Fibroblast of lung (primary cell): ENCODE data around the gene ZNF106. TPM values are rescaled to one million over a fixed set of nuclear protein-coding genes. Genes with fewer than 3 reads are reported as not detected.

Source experiments
- DNase-seq, 2 donors: peaks; one replicate each; pipeline versions ENCODE4 v3.0.0 to v3.0.0-alpha.2; 2010; ENCODE audit warnings: low read depth in 2 of 2
- H2AFZ ChIP-seq: 2 replicates; pipeline ENCODE4 v1.5.1; 2012; ENCODE audit warnings: low read length, control low read depth, inconsistent platforms
- H3K27ac ChIP-seq: 2 replicates; pipeline ENCODE4 v1.5.1; 2011; ENCODE audit warnings: low read length, control low read depth; ENCODE audit not compliant: insufficient read depth
- H3K27me3 ChIP-seq: 2 replicates; pipeline ENCODE4 v1.5.1; 2011; ENCODE audit warnings: mild to moderate bottlenecking, low read length; ENCODE audit not compliant: control insufficient read depth, insufficient read depth
- H3K36me3 ChIP-seq: 2 replicates; pipeline ENCODE4 v1.5.1; 2011; ENCODE audit warnings: low read length; ENCODE audit not compliant: control insufficient read depth, insufficient read depth
- H3K4me1 ChIP-seq: 2 replicates; pipeline ENCODE4 v1.5.1; 2011; ENCODE audit warnings: low read length; ENCODE audit not compliant: control insufficient read depth, insufficient read depth; ENCODE audit errors: extremely low read depth
- H3K4me2 ChIP-seq: 2 replicates; pipeline ENCODE4 v1.5.1; 2011; ENCODE audit warnings: low read length, control low read depth; ENCODE audit not compliant: insufficient read depth; ENCODE audit errors: extremely low read depth
- H3K4me3 ChIP-seq, 4 experiments: fragments of 200-600 bp in 1 of 4; sonication (generic) in 1 of 4; replicated peaks in 1 of 4; 2 replicates each; pipeline ENCODE4 v1.5.1; 2011 to 2016; ENCODE audit warnings: low read length in 4 of 4, low read depth in 3 of 4, mild to moderate bottlenecking in 3 of 4, control low read depth in 2 of 4, inconsistent platforms in 1 of 4, mixed read lengths in 1 of 4; ENCODE audit not compliant: insufficient read depth in 1 of 4; ENCODE audit errors: control extremely low read depth in 1 of 4
- H3K79me2 ChIP-seq: 2 replicates; pipeline ENCODE4 v1.5.1; 2012; ENCODE audit warnings: mild to moderate bottlenecking, low read length, inconsistent platforms; ENCODE audit not compliant: control insufficient read depth, insufficient read depth
- H3K9ac ChIP-seq: 2 replicates; pipeline ENCODE4 v1.5.1; 2011; ENCODE audit warnings: mild to moderate bottlenecking, low read length, control low read depth; ENCODE audit not compliant: insufficient read depth
- H3K9me3 ChIP-seq: 2 replicates; pipeline ENCODE4 v1.5.1; 2012; ENCODE audit warnings: low read depth, low read length; ENCODE audit not compliant: control insufficient read depth, insufficient read depth
- H4K20me1 ChIP-seq: 2 replicates; pipeline ENCODE4 v1.5.1; 2011; ENCODE audit warnings: low read length; ENCODE audit not compliant: control insufficient read depth, insufficient read depth; ENCODE audit errors: extremely low read depth
- CTCF ChIP-seq, 2 donors: IDR thresholded peaks in 1 of 2; conservative IDR thresholded peaks in 1 of 2; 1 replicate in 1 of 2; 2 replicates in 1 of 2; pipeline ENCODE4 v1.5.1; 2011 to 2012; ENCODE audit warnings: low read length in 2 of 2, control low read depth in 1 of 2, inconsistent platforms in 1 of 2, low read depth in 1 of 2, mild to moderate bottlenecking in 1 of 2
- EZH2 ChIP-seq: IDR thresholded peaks from 2 replicates; pipeline ENCODE4 v1.5.1; 2012; ENCODE audit warnings: low read length, control low read depth, mild to moderate bottlenecking; ENCODE audit errors: missing control alignments
- polyA plus RNA-seq, 2 donors: library from polyadenylated mRNA; depleted of rRNA in 1 of 2; stranded (reverse) in 1 of 2; unstranded in 1 of 2; fragments of >200 nt; gene quantifications; 2 replicates each; pipeline ENCODE4 v1.2.1, GENCODE V29; 2011 to 2012; ENCODE audit warnings: missing spikeins in 1 of 2
- total RNA-seq: library from RNA; depleted of rRNA; stranded (reverse); fragments of >200 nt; gene quantifications from 2 replicates; pipeline ENCODE4 v1.2.1, GENCODE V29; 2014

The ZNF106 gene
- total and polyA plus RNA-seq, 2 donors (not counting 1 experiment from before 2014, with no cell fraction given), result 54.4 to 149 TPM

DNA sequence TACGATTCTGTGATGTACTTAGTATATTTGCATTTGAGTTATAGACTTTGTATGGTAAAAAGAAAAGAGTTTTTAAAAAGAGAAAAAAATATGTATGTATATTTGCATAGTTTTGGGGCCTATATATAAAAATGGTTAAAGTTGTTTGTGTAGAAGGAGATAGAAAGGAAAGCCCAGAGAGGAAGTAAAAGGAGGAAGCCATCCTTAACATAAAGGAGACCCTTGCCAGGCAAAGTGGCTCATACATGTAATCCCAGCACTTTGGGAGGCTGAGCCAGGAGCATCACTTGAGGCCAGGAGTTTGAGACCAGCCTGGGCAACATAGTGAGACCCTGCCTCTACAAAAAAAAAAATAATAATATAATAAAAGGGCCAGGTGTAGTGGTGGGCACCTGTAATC, 12.9 kb upstream of the ZNF106 start:
- TF ChIP-seq CTCF (conservative IDR thresholded peaks at IDR 0.05 in 1 of 2, IDR thresholded peaks at IDR 0.05 in 1 of 2; ENCODE audit: low read depth in 1 of 2, low read length in 2 of 2), result no peak
- no peak for TF ChIP-seq EZH2
- no peaks in the 10 kb centered on the region for H4K20me1 ChIP-seq
- H3K36me3 ChIP-seq, result no peaks in the 10 kb centered on the region
- peaks cover 26% of the 10 kb centered on the region for H3K79me2 ChIP-seq
- H2AFZ ChIP-seq, result no peak overlapping the region
- H3K9me3 ChIP-seq, result no peaks in the 10 kb centered on the region
- H3K9ac ChIP-seq, result no peak overlapping the region
- H3K27me3 ChIP-seq, result no peaks in the 10 kb centered on the region
- no peak for DNase-seq
- peaks cover 11% of the 10 kb centered on the region for H3K4me1 ChIP-seq
- H3K27ac ChIP-seq, result no peak overlapping the region
- H3K4me2 ChIP-seq, result no peak overlapping the region
- no peak overlapping the region for H3K4me3 ChIP-seq

DNA sequence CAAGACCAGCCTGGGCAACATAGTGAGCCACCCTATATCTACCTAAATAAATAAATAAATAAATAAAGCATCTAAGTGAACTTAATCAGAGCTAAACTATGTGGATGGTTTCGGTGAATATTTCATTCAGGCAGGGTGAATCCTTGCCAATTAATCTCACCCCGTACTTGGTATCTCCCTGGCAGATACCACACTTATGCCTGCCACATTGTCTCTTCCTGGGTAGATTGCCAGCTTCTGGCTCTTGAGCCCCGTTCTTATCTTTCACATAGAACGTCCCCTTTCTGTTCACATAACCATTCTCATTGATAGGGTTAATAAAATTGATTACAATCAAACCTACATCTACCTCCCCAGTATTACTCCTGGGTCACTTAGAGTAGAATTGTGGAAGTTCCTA, 11.5 kb upstream of the ZNF106 start:
- peaks cover 6% of the 10 kb centered on the region for H3K4me1 ChIP-seq
- no peak overlapping the region for H3K4me3 ChIP-seq
- H3K9me3 ChIP-seq, result no peaks in the 10 kb centered on the region
- peaks cover 29% of the 10 kb centered on the region for H3K79me2 ChIP-seq
- no peak overlapping the region for H3K27ac ChIP-seq
- no peak overlapping the region for H3K9ac ChIP-seq
- H3K4me2 ChIP-seq, result no peak overlapping the region
- no peak overlapping the region for H2AFZ ChIP-seq
- H3K27me3 ChIP-seq, result no peaks in the 10 kb centered on the region
- no peaks in the 10 kb centered on the region for H3K36me3 ChIP-seq
- DNase-seq, result peak in 1 of 2 donors; percentile 10
- H4K20me1 ChIP-seq, result no peaks in the 10 kb centered on the region
- no peak for TF ChIP-seq CTCF (conservative IDR thresholded peaks at IDR 0.05 in 1 of 2, IDR thresholded peaks at IDR 0.05 in 1 of 2; ENCODE audit: low read depth in 1 of 2, low read length in 2 of 2)
- TF ChIP-seq EZH2, result no peak

DNA sequence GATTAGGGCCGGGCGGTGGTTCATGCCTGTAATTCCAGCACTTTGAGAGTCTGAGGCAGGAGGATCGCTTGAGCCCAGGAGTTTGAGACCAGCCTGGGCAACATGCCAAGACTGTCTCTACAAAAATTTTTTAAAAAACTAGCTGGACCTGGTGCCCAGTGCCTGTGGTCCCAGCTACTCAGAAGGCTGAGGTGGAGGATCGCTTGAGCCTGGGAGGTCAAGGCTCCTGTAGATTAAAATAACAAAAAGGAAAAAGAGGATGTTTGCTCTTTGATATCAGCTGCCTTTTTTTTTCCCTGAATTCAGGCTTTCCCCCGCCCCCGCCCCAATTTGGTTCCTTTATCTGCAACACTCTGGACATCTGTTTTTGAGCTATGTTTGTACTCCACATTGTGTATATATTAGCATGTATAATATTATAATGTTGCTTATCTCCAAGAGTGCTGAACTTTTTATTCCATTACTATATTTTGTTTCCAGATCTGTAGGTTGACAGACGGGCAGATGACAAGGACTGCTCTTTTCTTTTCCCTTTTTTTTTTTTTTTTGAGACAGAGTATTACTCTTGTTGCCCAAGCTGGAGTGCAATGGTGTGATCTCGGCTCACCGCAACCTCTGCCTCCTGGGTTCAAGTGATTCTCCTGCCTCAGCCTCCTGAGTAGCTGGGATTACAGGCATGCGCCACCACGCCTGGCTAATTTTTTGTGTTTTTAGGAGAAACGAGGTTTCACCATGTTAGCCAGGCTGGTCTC, 9.1 kb upstream of the ZNF106 start:
- TF ChIP-seq CTCF (conservative IDR thresholded peaks at IDR 0.05 in 1 of 2, IDR thresholded peaks at IDR 0.05 in 1 of 2; ENCODE audit: low read depth in 1 of 2, low read length in 2 of 2) (no peak), EZH2 (no peak)

More for the DNA sequence above, 9.1 kb upstream of the ZNF106 start:
- no peak overlapping the region for H3K4me3 ChIP-seq
- H3K4me2 ChIP-seq, result no peak overlapping the region
- no peaks in the 10 kb centered on the region for H4K20me1 ChIP-seq
- H3K9ac ChIP-seq, result no peak overlapping the region
- H3K4me1 ChIP-seq, result peaks cover 4% of the 10 kb centered on the region
- no peak overlapping the region for H2AFZ ChIP-seq
- H3K79me2 ChIP-seq, result peaks cover 42% of the 10 kb centered on the region
- no peaks in the 10 kb centered on the region for H3K36me3 ChIP-seq
- no peaks in the 10 kb centered on the region for H3K9me3 ChIP-seq
- no peak for DNase-seq
- peak overlapping the region; percentile 5 for H3K27ac ChIP-seq
- H3K27me3 ChIP-seq, result no peaks in the 10 kb centered on the region
